ENCODE measurements around the gene ADAMTS1. TPM values are rescaled to one million over a fixed set of nuclear protein-coding genes. Genes with fewer than 3 reads are reported as not detected.

Gene ADAMTS1
- polyA plus RNA-seq, 3 donors: 0.01 TPM; not detected in 2

DNA sequence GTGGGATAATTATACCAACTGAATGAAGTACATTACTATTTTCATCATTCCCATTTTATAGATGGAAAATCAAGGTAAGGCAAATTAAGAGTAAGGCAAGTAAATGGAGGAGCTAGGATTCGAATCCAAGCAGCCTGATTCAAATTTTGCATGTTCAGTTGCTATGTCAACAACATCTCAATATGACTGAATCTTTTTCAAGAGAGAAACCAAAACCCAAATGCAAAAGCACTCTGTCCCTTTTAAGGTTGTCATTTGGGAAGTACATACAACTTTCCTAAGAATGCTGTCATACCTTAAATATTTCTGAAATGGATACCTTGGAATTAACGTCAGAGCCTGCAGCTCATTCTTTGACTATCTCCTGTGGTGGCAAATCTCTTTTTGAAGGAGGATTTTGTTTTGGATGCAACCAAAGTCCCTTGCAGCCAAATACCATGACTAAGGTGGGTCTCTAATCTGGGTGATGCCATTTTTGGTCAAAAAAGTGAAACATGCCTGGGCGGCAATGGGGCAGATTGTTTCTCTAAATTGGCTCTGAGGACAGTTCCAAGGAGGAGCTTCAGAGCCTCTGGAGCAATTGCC is 25.4 kb downstream of the ADAMTS1 start:
- no peaks in the 10 kb centered on the region for H3K36me3 Mint-ChIP-seq
- Histone ChIP-seq H2AFZ (ENCODE audit: insufficient read depth, low read depth, low read length, poor library complexity, severe bottlenecking) (no peak overlapping the region), H3K4me3 (replicated peaks in 1 of 3; ENCODE audit: low read depth in 2 of 3, low read length in 3 of 3) (no peak overlapping the region), H3K36me3 (replicated peaks in 1 of 2; ENCODE audit: control insufficient read depth in 1 of 2, insufficient read depth in 2 of 2, low read length in 2 of 2) (no peaks in the 10 kb centered on the region), H3K4me1 (ENCODE audit: control insufficient read depth in 1 of 2, insufficient read depth in 2 of 2, low read length in 2 of 2) (no peaks in the 10 kb centered on the region), H3K79me2 (ENCODE audit: insufficient read depth, low read length) (no peaks in the 10 kb centered on the region), H3K9me3 (replicated peaks in 1 of 2; ENCODE audit: control insufficient read depth in 1 of 2, insufficient read depth in 1 of 2, low read length in 2 of 2) (peaks cover 0 to 4% of the 10 kb centered on the region in 2 donors), H4K20me1 (ENCODE audit: insufficient read depth, low read length) (no peaks in the 10 kb centered on the region), H3K27me3 (ENCODE audit: control insufficient read depth in 2 of 2, insufficient read depth in 2 of 2, low read length in 2 of 2) (no peaks in the 10 kb centered on the region), H3K27ac (ENCODE audit: low read depth in 1 of 2, low read length in 2 of 2) (no peak overlapping the region), H3K9ac (ENCODE audit: insufficient read depth, low read length, poor library complexity, severe bottlenecking) (no peak overlapping the region), H3K4me2 (replicated peaks; ENCODE audit: extremely low read depth, low read length, poor library complexity, severe bottlenecking) (no peak overlapping the region)
- intact Hi-C loops (cut with micrococcal nuclease): no loop called here
- TF ChIP-seq CTCF (IDR thresholded peaks at IDR 0.05): no peak
- peaks cover 0 to 6% (median 4%) of the 10 kb centered on the region in 7 donors for H3K9me3 Mint-ChIP-seq
- H3K27me3 Mint-ChIP-seq (ENCODE audit: low read depth in 3 of 3): no peaks in the 10 kb centered on the region
- H3K27ac Mint-ChIP-seq: no peak overlapping the region
- H3K4me1 Mint-ChIP-seq: no peaks in the 10 kb centered on the region
- no peak overlapping the region for H3K4me3 Mint-ChIP-seq
- WGBS (ENCODE audit: insufficient coverage): 89% methylated on average over 1 of the region's 3 CpGs
- DNase-seq: no peak

- no peaks in the 10 kb centered on the region for H3K27me3 ChIP-seq (ENCODE audit: control insufficient read depth in 2 of 2, insufficient read depth in 2 of 2, low read length in 2 of 2)
- no peak overlapping the region for H3K4me3 Mint-ChIP-seq
- H3K9me3 Mint-ChIP-seq: peaks cover 0 to 4% (median 0%) of the 10 kb centered on the region in 7 donors
- no peaks in the 10 kb centered on the region for H3K4me1 ChIP-seq (ENCODE audit: control insufficient read depth in 1 of 2, insufficient read depth in 2 of 2, low read length in 2 of 2)
- DNase-seq: no peak
- H3K36me3 Mint-ChIP-seq: no peaks in the 10 kb centered on the region
- no CpG with 5 or more reads among the region's 2 CpGs for WGBS (ENCODE audit: insufficient coverage)
- no peak overlapping the region for H2AFZ ChIP-seq (ENCODE audit: insufficient read depth, low read depth, low read length, poor library complexity, severe bottlenecking)
- H3K27me3 Mint-ChIP-seq (ENCODE audit: low read depth in 3 of 3): no peaks in the 10 kb centered on the region
- no peaks in the 10 kb centered on the region for H3K4me1 Mint-ChIP-seq
- no peaks in the 10 kb centered on the region for H3K36me3 ChIP-seq (replicated peaks in 1 of 2; ENCODE audit: control insufficient read depth in 1 of 2, insufficient read depth in 2 of 2, low read length in 2 of 2)
- H3K27ac ChIP-seq (ENCODE audit: low read depth in 1 of 2, low read length in 2 of 2): no peak overlapping the region
- no peak overlapping the region for H3K9ac ChIP-seq (ENCODE audit: insufficient read depth, low read length, poor library complexity, severe bottlenecking)
- no peaks in the 10 kb centered on the region for H4K20me1 ChIP-seq (ENCODE audit: insufficient read depth, low read length)
- intact Hi-C loops (cut with micrococcal nuclease): no loop called here
- no peak for TF ChIP-seq CTCF (IDR thresholded peaks at IDR 0.05)
- H3K9me3 ChIP-seq (replicated peaks in 1 of 2; ENCODE audit: control insufficient read depth in 1 of 2, insufficient read depth in 1 of 2, low read length in 2 of 2): no peaks in the 10 kb centered on the region
- no peaks in the 10 kb centered on the region for H3K79me2 ChIP-seq (ENCODE audit: insufficient read depth, low read length)
- no peak overlapping the region for H3K4me3 ChIP-seq (replicated peaks in 1 of 3; ENCODE audit: low read depth in 2 of 3, low read length in 3 of 3)
- no peak overlapping the region for H3K27ac Mint-ChIP-seq
- no peak overlapping the region for H3K4me2 ChIP-seq (replicated peaks; ENCODE audit: extremely low read depth, low read length, poor library complexity, severe bottlenecking)
Measured at GRCh38 chr21:26818906-26819305, 26.3 kb downstream of the ADAMTS1 start.
